ENCODE data around the gene HOXA2.

Gene HOXA2

GRCh38 chr7:27083646-27084045, 18.8 kb downstream of the HOXA2 start:
- H3K4me3 ChIP-seq (ENCODE audit: low read depth, low read length), result no peak overlapping the region
- no peak for TF ChIP-seq CTCF (IDR thresholded peaks at IDR 0.05; ENCODE audit: low read depth, low read length, missing control alignments)
- no peak for DNase-seq (ENCODE audit: low read depth)

- H3K4me3 ChIP-seq (ENCODE audit: low read depth, low read length), result no peak overlapping the region
- DNase-seq (ENCODE audit: low read depth), result no peak
- TF ChIP-seq CTCF (IDR thresholded peaks at IDR 0.05; ENCODE audit: low read depth, low read length, missing control alignments), result no peak
Measured at GRCh38 chr7:27082171-27082570, 20.3 kb downstream of the HOXA2 start.

- DNase-seq (ENCODE audit: low read depth), result no peak
- no peak for TF ChIP-seq CTCF (IDR thresholded peaks at IDR 0.05; ENCODE audit: low read depth, low read length, missing control alignments)
- no peak overlapping the region for H3K4me3 ChIP-seq (ENCODE audit: low read depth, low read length)
Measured at GRCh38 chr7:27080844-27081436, 21.5 kb downstream of the HOXA2 start.

GRCh38 chr7:27079234-27079975, 23.1 kb downstream of the HOXA2 start:
- TF ChIP-seq CTCF (IDR thresholded peaks at IDR 0.05; ENCODE audit: low read depth, low read length, missing control alignments), result no peak
- no peak overlapping the region for H3K4me3 ChIP-seq (ENCODE audit: low read depth, low read length)
- DNase-seq (ENCODE audit: low read depth), result no peak

- H3K4me3 ChIP-seq (ENCODE audit: low read depth, low read length), result no peak overlapping the region
- no peak for TF ChIP-seq CTCF (IDR thresholded peaks at IDR 0.05; ENCODE audit: low read depth, low read length, missing control alignments)
- DNase-seq (ENCODE audit: low read depth), result no peak
Measured at GRCh38 chr7:27078616-27079233, 23.8 kb downstream of the HOXA2 start.

GRCh38 chr7:27073076-27073475, 29.4 kb downstream of the HOXA2 start:
- H3K4me3 ChIP-seq (ENCODE audit: low read depth, low read length), result no peak overlapping the region
- no peak for DNase-seq (ENCODE audit: low read depth)
- TF ChIP-seq CTCF (IDR thresholded peaks at IDR 0.05; ENCODE audit: low read depth, low read length, missing control alignments), result no peak

All from GM12864 (cell line).